Measurements from ENCODE around the gene APRT. TPM values are rescaled to one million over a fixed set of nuclear protein-coding genes. Genes with fewer than 3 reads are reported as not detected.

The APRT gene, protein sequence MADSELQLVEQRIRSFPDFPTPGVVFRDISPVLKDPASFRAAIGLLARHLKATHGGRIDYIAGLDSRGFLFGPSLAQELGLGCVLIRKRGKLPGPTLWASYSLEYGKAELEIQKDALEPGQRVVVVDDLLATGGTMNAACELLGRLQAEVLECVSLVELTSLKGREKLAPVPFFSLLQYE
- total RNA-seq: 65.5 TPM

DNA sequence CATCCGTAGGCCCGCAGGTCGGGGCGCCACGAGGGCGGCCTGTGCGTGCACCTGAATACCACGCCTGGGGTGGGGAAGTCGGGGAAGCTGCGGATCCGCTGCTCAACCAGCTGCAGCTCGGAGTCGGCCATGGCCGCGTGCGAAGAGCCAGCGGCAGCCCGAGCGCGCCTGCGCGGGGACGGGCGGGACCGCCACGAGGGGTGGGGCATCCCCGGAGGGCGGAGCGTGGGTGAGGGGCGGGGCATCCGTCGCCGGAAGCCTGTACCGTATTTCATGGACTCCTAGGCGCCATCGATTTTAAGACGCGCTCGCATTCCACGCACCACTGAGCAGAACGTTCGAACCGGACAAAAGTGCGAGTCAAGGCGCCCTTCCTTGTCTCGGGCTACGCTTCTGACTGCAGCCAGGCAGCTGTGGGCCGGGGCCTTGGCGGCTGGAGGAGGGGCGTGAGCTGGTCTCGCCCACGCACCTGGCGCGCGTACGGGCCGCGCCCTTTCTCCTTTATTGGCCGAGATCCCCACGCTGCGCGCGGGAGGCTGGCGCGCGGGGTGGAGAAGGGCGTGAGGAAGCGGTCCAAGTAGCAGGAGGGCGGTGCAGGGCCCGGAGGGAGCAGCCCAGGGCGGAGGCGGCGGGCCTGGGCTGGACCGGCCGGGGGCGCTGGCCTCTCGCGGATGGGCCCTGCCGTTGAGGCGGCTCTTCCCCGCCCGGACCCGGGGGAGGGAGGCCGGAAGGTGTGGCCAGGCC is at the start of gene APRT:
TSS of gene APRT (minus strand) at position 160 of the 744 bp plus-strand sequence. CDS start at position 131, 29 bp downstream.

DNA sequence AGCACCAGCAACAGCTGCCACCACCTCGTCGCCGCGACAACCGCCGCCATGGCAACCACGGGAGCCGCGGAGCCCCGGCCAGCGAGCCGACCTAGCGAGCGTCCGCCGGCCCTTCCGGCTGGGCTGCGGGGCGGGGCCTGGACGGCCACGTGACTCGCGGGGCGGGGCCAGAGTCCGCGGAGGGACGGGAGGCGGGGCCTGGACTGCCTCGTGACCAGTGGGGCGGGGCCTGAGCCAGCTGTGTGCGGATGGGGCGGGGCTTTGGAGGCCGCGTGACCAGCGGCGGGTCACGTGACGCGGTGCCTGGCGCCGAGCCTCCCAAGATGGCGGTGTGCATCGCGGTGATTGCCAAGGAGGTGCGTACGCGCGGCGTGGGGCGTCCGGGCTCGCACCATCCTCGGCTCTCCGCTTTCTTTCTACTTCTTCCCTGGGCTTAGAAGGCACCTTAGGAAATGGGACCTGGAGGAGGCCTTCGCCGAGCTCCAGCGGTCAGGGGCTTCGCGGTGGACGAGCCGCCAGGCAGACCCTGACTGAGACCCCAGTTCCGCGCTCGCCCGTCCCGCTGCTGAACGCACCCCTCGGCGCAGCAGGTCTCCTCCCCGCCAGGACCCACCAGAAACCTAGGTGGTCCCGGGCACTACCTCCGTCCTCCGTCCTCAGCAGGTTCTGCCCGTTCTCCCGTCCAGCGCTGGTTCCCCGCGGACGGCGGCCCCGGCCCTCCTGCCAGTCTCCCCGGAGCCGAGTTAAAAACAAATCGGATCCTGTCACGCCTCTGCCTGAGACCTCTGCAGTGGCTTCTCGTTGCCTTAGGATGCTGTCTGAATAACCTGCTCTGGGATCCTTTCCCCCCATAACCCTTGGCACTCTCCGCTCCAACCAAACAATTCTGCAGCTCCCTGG is 45.4 kb upstream of the APRT start, which contains the start of the genes GALNS and TRAPPC2L:
TSS of gene GALNS (minus strand) at position 120 of the 900 bp plus-strand sequence. CDS start at position 50, 70 bp downstream.
TSS of gene TRAPPC2L (plus strand) at position 300 of the 900 bp plus-strand sequence. CDS start at position 324, 24 bp downstream.

DNA sequence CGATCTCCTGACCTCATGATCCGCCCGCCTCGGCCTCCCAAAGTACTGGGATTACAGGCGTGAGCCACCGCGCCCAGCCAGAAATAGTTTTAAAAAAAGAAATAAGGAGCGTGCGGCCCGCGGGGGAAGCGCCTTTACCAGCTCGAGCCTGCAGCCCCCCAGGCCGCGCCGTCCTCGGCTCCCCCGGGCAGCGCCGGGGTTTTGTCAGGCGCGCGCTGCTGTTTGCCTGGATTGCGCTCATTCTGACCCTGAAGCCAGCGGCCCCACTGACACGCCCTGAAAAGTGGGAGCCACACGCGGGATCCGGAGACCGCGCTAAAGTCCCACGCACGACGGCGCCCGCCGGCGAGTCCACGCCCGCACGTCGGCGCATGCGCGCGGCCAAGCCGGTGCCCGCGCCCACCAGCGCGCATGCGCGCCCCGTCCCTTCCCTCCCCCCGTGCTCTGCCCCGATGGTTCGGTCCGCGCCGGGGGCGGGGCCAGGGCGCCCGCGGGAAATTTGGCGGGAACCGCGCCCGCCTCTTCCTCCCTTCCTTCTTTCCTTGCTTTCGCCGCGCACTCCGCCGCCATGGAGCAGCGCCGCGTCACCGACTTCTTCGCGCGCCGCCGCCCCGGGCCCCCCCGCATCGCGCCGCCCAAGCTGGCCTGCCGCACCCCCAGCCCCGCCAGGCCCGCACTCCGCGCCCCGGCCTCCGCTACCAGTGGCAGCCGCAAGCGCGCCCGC is 8.3 kb downstream of the APRT start, which contains the start of gene CDT1:
TSS of gene CDT1 (plus strand) at position 526 of the 724 bp plus-strand sequence. CDS start at position 569, 43 bp downstream.

DNA sequence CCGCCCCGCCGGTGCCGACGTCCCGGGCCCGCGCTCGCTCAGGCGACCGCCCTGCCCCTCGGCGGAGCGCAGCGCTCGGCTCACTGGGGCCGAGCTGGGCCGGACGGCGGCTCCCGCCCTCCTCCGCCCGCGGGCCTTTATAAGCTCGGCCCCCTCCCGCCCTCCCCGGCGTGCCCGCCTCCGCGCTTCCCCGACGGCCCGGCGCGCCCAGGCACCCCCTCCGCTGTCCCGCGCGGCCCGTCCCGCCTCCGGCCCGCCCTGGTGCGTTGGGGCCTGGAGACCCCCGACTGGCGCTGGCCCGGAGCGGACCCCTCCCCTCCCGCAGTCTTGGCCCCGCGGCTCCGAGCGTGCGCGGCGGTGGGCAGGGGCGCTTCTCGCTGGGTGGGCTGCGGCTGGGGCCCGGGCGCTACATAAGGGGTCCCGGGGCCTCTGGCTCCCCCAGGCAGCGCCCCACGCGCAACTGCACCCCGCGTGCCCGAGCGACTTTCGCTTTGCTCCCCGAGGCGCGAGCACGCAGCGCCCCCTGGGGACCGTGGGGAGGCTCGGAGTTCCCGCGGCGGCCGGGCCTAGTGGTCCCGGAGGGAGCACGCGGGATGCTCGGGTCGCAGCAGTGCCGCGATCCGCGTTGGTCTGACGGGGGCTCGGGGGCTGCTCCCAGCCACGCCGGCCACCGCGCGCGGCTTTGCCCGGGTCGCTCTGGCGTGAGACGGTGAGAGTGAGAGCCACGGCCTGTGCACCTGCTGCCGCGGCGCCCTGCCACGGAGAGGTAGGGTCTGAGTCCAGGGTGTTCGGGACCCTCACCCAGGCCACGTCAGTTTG is 26.4 kb downstream of the APRT start, which contains the start of gene PIEZO1:
TSS of gene PIEZO1 (minus strand) at position 115 of the 819 bp plus-strand sequence. CDS start 256 bp downstream, outside the sequence.

Other genes starting within 250 kb of the APRT start
- 21.1 TPM for gene ZC3H18, start 241.5 kb downstream of the APRT start, total RNA-seq
- 0.35 TPM for gene IL17C, start 173.4 kb downstream of the APRT start, total RNA-seq
- gene CYBA, start 160.9 kb downstream of the APRT start, total RNA-seq: 130 TPM
- gene MVD, start 148.8 kb downstream of the APRT start, total RNA-seq: 31.6 TPM
- 8.2 TPM for gene SNAI3, start 125.4 kb downstream of the APRT start, total RNA-seq
- 26.6 TPM for gene RNF166, start 105.5 kb downstream of the APRT start, total RNA-seq
- gene CTU2, start 105.4 kb downstream of the APRT start, total RNA-seq: 12.0 TPM
- gene PIEZO1, start 26.7 kb downstream of the APRT start, total RNA-seq: 117 TPM
- gene CDT1, start 8.1 kb downstream of the APRT start, total RNA-seq: 19.7 TPM
- gene GALNS, start 45.0 kb upstream of the APRT start, total RNA-seq: 25.5 TPM
- gene TRAPPC2L, start 45.2 kb upstream of the APRT start, total RNA-seq: 38.4 TPM
- gene PABPN1L, start 54.7 kb upstream of the APRT start, total RNA-seq: not detected
- gene CBFA2T3, start 165.3 kb upstream of the APRT start, total RNA-seq: 4.4 TPM

Measured in metanephros (tissue), 1 donor.